ENCODE data around the gene GCNA. TPM values are rescaled to one million over a fixed set of nuclear protein-coding genes. Genes with fewer than 3 reads are reported as not detected.

The GCNA gene
- total RNA-seq, 2 donors from 2014 or later = 0.85 to 0.99 TPM

- no peak overlapping the region for H3K27ac ChIP-seq
- H3K9me3 ChIP-seq = no peaks in the 10 kb centered on the region
- DNase-seq = peak; percentile 65
- H3K27me3 ChIP-seq = no peaks in the 10 kb centered on the region
- no peak overlapping the region for H3K4me3 ChIP-seq
- no peaks in the 10 kb centered on the region for H3K36me3 ChIP-seq
- H3K4me1 ChIP-seq = no peaks in the 10 kb centered on the region
- TF ChIP-seq, protein P1, sequence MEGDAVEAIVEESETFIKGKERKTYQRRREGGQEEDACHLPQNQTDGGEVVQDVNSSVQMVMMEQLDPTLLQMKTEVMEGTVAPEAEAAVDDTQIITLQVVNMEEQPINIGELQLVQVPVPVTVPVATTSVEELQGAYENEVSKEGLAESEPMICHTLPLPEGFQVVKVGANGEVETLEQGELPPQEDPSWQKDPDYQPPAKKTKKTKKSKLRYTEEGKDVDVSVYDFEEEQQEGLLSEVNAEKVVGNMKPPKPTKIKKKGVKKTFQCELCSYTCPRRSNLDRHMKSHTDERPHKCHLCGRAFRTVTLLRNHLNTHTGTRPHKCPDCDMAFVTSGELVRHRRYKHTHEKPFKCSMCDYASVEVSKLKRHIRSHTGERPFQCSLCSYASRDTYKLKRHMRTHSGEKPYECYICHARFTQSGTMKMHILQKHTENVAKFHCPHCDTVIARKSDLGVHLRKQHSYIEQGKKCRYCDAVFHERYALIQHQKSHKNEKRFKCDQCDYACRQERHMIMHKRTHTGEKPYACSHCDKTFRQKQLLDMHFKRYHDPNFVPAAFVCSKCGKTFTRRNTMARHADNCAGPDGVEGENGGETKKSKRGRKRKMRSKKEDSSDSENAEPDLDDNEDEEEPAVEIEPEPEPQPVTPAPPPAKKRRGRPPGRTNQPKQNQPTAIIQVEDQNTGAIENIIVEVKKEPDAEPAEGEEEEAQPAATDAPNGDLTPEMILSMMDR (IDR thresholded peaks at IDR 0.05) = peak; percentile 61
- intact Hi-C loops (cut with DNase I) = loop anchor here (5.0 kb wide), 2 partner anchors 35 to 220 kb away; partner anchors contain the start of gene CXCR3
- no peak overlapping the region for H3K9ac ChIP-seq (ENCODE audit: low read depth in 2 of 2, low read length in 2 of 2)
Observed at GRCh38 chrX:71652405-71652804, 74.2 kb downstream of the GCNA start.

DNA sequence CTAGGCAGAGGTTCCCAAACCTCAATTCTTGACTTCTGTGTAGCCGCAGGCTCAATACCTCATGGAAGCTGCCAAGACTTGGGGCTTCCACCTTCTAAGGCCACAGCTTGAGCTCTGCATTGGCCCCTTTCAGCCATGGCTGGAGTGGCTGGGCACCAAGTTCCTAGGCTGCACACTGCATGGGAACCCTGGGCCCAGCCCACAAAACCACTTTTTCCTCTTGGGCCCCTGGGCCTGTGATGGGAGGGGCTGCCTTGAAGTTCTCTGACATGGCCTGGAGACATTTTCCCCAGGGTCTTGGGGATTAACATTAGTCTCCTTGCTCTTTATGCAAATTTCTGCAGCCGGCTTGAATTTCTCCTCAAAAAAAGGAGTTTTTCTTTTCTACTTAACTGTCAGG is 75.1 kb downstream of the GCNA start:
- Histone ChIP-seq H3K9me3 (no peaks in the 10 kb centered on the region), H3K4me1 (no peaks in the 10 kb centered on the region), H3K4me3 (no peak overlapping the region), H3K27ac (no peak overlapping the region), H3K9ac (ENCODE audit: low read depth in 2 of 2, low read length in 2 of 2) (no peak overlapping the region), H3K27me3 (no peaks in the 10 kb centered on the region), H3K36me3 (no peaks in the 10 kb centered on the region)
- no peak for DNase-seq
- TF ChIP-seq, protein P1 (IDR thresholded peaks at IDR 0.05) = no peak
- intact Hi-C loops (cut with DNase I) = loop anchor here (5.0 kb wide), 2 partner anchors 36 to 221 kb away; partner anchors contain the start of gene CXCR3

DNA sequence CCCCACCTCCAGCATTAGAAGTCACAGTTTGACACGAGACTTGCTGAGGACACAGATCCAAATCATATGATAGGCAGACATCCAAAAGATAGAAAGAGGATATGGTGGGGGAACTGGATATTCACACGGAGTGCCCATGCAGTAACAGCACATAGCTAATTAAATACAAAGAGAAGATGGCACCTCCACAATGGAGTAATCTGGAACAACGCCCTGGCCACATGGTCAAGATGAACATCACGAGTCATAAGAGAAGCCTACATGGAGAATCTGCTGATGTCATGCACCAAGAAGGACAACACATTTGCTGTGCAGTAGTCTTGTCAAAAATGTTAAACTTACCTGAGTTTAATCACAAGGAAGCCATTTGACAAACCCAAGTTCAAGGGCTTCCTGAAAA is 79.0 kb downstream of the GCNA start:
- H3K9ac ChIP-seq (ENCODE audit: low read depth in 2 of 2, low read length in 2 of 2) = no peak overlapping the region
- no peaks in the 10 kb centered on the region for H3K36me3 ChIP-seq
- intact Hi-C loops (cut with DNase I) = no loop called here

GRCh38 chrX:71659342-71659741 is 81.1 kb downstream of the GCNA start:
- Histone ChIP-seq H3K9me3 (no peaks in the 10 kb centered on the region), H3K4me1 (no peaks in the 10 kb centered on the region), H3K9ac (ENCODE audit: low read depth in 2 of 2, low read length in 2 of 2) (no peak overlapping the region), H3K36me3 (no peaks in the 10 kb centered on the region), H3K4me3 (no peak overlapping the region), H3K27ac (no peak overlapping the region), H3K27me3 (no peaks in the 10 kb centered on the region)
- intact Hi-C loops (cut with DNase I) = no loop called here
- TF ChIP-seq, protein P1 (IDR thresholded peaks at IDR 0.05) = no peak
- DNase-seq = no peak

More for the DNA sequence above, 79.0 kb downstream of the GCNA start:
- no peak overlapping the region for H3K27ac ChIP-seq
- no peak for DNase-seq
- no peaks in the 10 kb centered on the region for H3K9me3 ChIP-seq
- TF ChIP-seq, protein P1 (IDR thresholded peaks at IDR 0.05) = no peak
- H3K27me3 ChIP-seq = no peaks in the 10 kb centered on the region
- no peaks in the 10 kb centered on the region for H3K4me1 ChIP-seq
- no peak overlapping the region for H3K4me3 ChIP-seq

- Histone ChIP-seq H3K4me3 (no peak overlapping the region), H3K36me3 (no peaks in the 10 kb centered on the region), H3K9me3 (no peaks in the 10 kb centered on the region), H3K27me3 (no peaks in the 10 kb centered on the region), H3K9ac (ENCODE audit: low read depth in 2 of 2, low read length in 2 of 2) (no peak overlapping the region), H3K27ac (no peak overlapping the region), H3K4me1 (no peaks in the 10 kb centered on the region)
- intact Hi-C loops (cut with DNase I) = no loop called here
- peak; percentile 11 for DNase-seq
- TF ChIP-seq, protein P1 (IDR thresholded peaks at IDR 0.05) = no peak
Observed at GRCh38 chrX:71659959-71660358, 81.7 kb downstream of the GCNA start.

Data from colonic mucosa (tissue), 4 donors.